Endothelial cell of umbilical vein (primary cell): ENCODE data around the gene ZAR1L. TPM values are rescaled to one million over a fixed set of nuclear protein-coding genes. Genes with fewer than 3 reads are reported as not detected.
A peak's percentile ranks its signal among the peaks of the same experiment; 100 is the strongest.

Experiments
- BruUV-seq: library from RNA; stranded (reverse); fragments of 400-500 nt; replicated peaks from 2 replicates; lab custom pipeline; 2021; lab: Mats Ljungman, UMichigan
- CTCF ChIA-PET: fragments of 300-600, 350-600 bp; sonication (Branson Sonifier 250); formaldehyde crosslinking; loops from one replicate; lab custom pipeline; 2021; ENCODE audit warnings: antibody characterized with exemption, inconsistent platforms; lab: Charles Lee
- POLR2A ChIA-PET: fragments of 300-600, 350-600 bp; sonication (Branson Sonifier 250); formaldehyde crosslinking; loops from one replicate; lab custom pipeline; 2021; ENCODE audit warnings: antibody characterized with exemption, inconsistent platforms; lab: Charles Lee
- DNase-seq: peaks from one replicate; pipeline ENCODE4 v3.0.0-alpha.2; 2011; ENCODE audit warnings: low read depth, low spot score
- FAIRE-seq: peaks from 2 replicates; lab custom pipeline; 2011; peaks lifted over from hg19 to GRCh38; lab: Jason Lieb, UNC
- H2AFZ ChIP-seq: 2 replicates; pipeline ENCODE4 v1.6.0; 2012; ENCODE audit warnings: low read depth, low read length, control low read depth, inconsistent platforms
- H3K27ac ChIP-seq: 2 replicates; pipeline ENCODE4 v1.5.1; 2011; ENCODE audit warnings: low read depth, mild to moderate bottlenecking, control low read depth, low read length, moderate library complexity; ENCODE audit not compliant: insufficient read depth
- H3K27me3 ChIP-seq, 2 experiments: 2 replicates each; pipeline versions ENCODE4 v1.6.0 to v1.6.1; 2011; ENCODE audit warnings: low read length in 2 of 2, mixed read lengths in 1 of 2; ENCODE audit not compliant: control insufficient read depth in 2 of 2, insufficient read depth in 2 of 2
- H3K36me3 ChIP-seq, 2 experiments: 2 replicates in 1 of 2; 3 replicates in 1 of 2; pipeline ENCODE4 v1.5.1; 2011; ENCODE audit warnings: low read length in 2 of 2, mild to moderate bottlenecking in 1 of 2, moderate library complexity in 1 of 2; ENCODE audit not compliant: control insufficient read depth in 2 of 2, insufficient read depth in 2 of 2; ENCODE audit errors: extremely low read depth in 1 of 2
- H3K4me1 ChIP-seq: 3 replicates; pipeline ENCODE4 v1.5.1; 2011; ENCODE audit warnings: mild to moderate bottlenecking, low read length; ENCODE audit not compliant: control insufficient read depth, insufficient read depth; ENCODE audit errors: extremely low read depth
- H3K4me2 ChIP-seq: 2 replicates; pipeline ENCODE4 v1.6.1; 2011; ENCODE audit warnings: low read length, control low read depth, mixed read lengths; ENCODE audit not compliant: insufficient read depth
- H3K4me3 ChIP-seq, 3 experiments: fragments of 200-600 bp in 1 of 3; sonication (generic), shearing (Covaris generic) in 1 of 3; replicated peaks in 1 of 3; 2 replicates each; pipeline ENCODE4 v1.5.1; 2011 to 2016; ENCODE audit warnings: control low read depth in 3 of 3, low read length in 3 of 3, mild to moderate bottlenecking in 2 of 3, inconsistent platforms in 1 of 3, low read depth in 1 of 3, moderate library complexity in 1 of 3; ENCODE audit not compliant: insufficient read depth in 1 of 3
- H3K79me2 ChIP-seq: 2 replicates; pipeline ENCODE4 v1.6.0; 2012; ENCODE audit warnings: low read length, inconsistent platforms; ENCODE audit not compliant: control insufficient read depth, insufficient read depth
- H3K9ac ChIP-seq: replicated peaks from 2 replicates; pipeline ENCODE3; 2011; ENCODE audit warnings: low read length, control low read depth; ENCODE audit not compliant: insufficient read depth; ENCODE audit errors: extremely low read depth
- H3K9me1 ChIP-seq: replicated peaks from 3 replicates; pipeline ENCODE4 v1.6.0; 2011; ENCODE audit warnings: mild to moderate bottlenecking, low read length; ENCODE audit not compliant: control insufficient read depth, insufficient read depth; ENCODE audit errors: extremely low read depth
- H3K9me3 ChIP-seq: replicated peaks from 2 replicates; pipeline ENCODE4 v1.5.1; 2012; ENCODE audit warnings: low read length, inconsistent platforms; ENCODE audit not compliant: control insufficient read depth, insufficient read depth
- H4K20me1 ChIP-seq: replicated peaks from 2 replicates; pipeline ENCODE3; 2011; ENCODE audit warnings: mild to moderate bottlenecking, low read length; ENCODE audit not compliant: control insufficient read depth, insufficient read depth; ENCODE audit errors: extremely low read depth
- EZH2 ChIP-seq: IDR thresholded peaks from 2 replicates; pipeline ENCODE4 v1.6.1; 2012; ENCODE audit warnings: borderline replicate concordance, low read depth, mild to moderate bottlenecking, moderate library complexity, low read length, inconsistent platforms; ENCODE audit not compliant: severe bottlenecking
- FOS ChIP-seq: IDR thresholded peaks from 2 replicates; pipeline ENCODE4 v1.6.1; 2011; ENCODE audit warnings: mild to moderate bottlenecking, low read length, moderate library complexity, borderline replicate concordance; ENCODE audit not compliant: insufficient read depth
- GATA2 ChIP-seq: IDR thresholded peaks from 2 replicates; pipeline ENCODE4 v1.7.0; 2011; ENCODE audit warnings: low read depth, mild to moderate bottlenecking, moderate library complexity, mixed read lengths, low read length; ENCODE audit not compliant: insufficient read length, insufficient read depth
- JUN ChIP-seq: IDR thresholded peaks from 2 replicates; pipeline ENCODE4 v1.6.1; 2011; ENCODE audit warnings: borderline replicate concordance, low read depth; ENCODE audit not compliant: insufficient read length, insufficient read depth
- MAX ChIP-seq: IDR thresholded peaks from 2 replicates; pipeline ENCODE4 v1.6.1; 2011; ENCODE audit not compliant: insufficient read depth, insufficient read length
- MYC ChIP-seq: IDR thresholded peaks from one replicate; pipeline ENCODE4 v1.6.1; 2011; ENCODE audit warnings: mild to moderate bottlenecking, low read depth, low read length
- POLR2A ChIP-seq: IDR thresholded peaks from 2 replicates; pipeline ENCODE4 v1.6.1; 2012; ENCODE audit warnings: low read depth, mild to moderate bottlenecking, control low read depth, low read length
- POLR2AphosphoS5 ChIP-seq: IDR thresholded peaks from 2 replicates; pipeline ENCODE4 v1.6.1; 2012; ENCODE audit warnings: low read depth, mild to moderate bottlenecking, control low read depth, low read length, moderate library complexity; ENCODE audit not compliant: insufficient read depth
- dilution Hi-C: fragments of 300-500 bp; cut with MboI; formaldehyde crosslinking; loops from one replicate; pipeline ENCODE4 v1.15.0; 2019; ENCODE audit warnings: low sequenced_read_pairs; ENCODE audit not compliant: extremely low pct_ligation_motif_present
- intact Hi-C: fragments of 100-400 bp; cut with micrococcal nuclease; formaldehyde crosslinking; loops from one replicate; pipeline ENCODE4 v1.10.0; 2022
- polyA plus RNA-seq, 4 experiments: library from polyadenylated mRNA; depleted of rRNA in 3 of 4; stranded (reverse) in 3 of 4; unstranded in 1 of 4; fragments of >200 nt; gene quantifications; 2 replicates each; pipeline versions ENCODE4 v1.2.1 to v1.2.3, GENCODE V29; 2011 to 2012; ENCODE audit warnings: missing spikeins in 1 of 4
- total RNA-seq: library from RNA; stranded (reverse); gene quantifications from 2 replicates; pipeline ENCODE4 v1.2.3, GENCODE V29; 2021

ZAR1L gene
- total and polyA plus RNA-seq, 2 donors (not counting 3 experiments of a cell fraction or from before 2014, with no cell fraction given) = not detected

GRCh38 chr13:32254416-32254815, 60.7 kb downstream of the ZAR1L start:
- FAIRE-seq (no peak), DNase-seq (peak; percentile 46)
- Histone ChIP-seq H3K9ac (peak overlapping the region; percentile 54), H3K4me1 (peaks cover 33% of the 10 kb centered on the region), H3K9me1 (no peaks in the 10 kb centered on the region), H4K20me1 (no peaks in the 10 kb centered on the region), H3K27me3 (no peaks in the 10 kb centered on the region), H3K4me3 (peak overlapping the region in 1 of 3 experiments; percentile 65), H2AFZ (peak overlapping the region; percentile 90), H3K27ac (peak overlapping the region; percentile 58), H3K36me3 (no peaks in the 10 kb centered on the region), H3K79me2 (no peaks in the 10 kb centered on the region), H3K4me2 (peak overlapping the region; percentile 89), H3K9me3 (no peaks in the 10 kb centered on the region)
- dilution Hi-C loops (no loop called here), intact Hi-C loops (loop anchor here (2.0 kb wide), 1 partner anchor 284 kb away; the partner anchor contains the start of gene N4BP2L2)
- ChIA-PET CTCF (interaction anchor here (0.8 to 3.1 kb wide), 8 partner anchors 8 to 223 kb away, joined by 3 to 41 read pairs (median 6); partner anchors contain the start of genes BRCA2, FRY and ZAR1L), POLR2A (interaction anchor here (1.5 to 1.9 kb wide), 2 partner anchors 16 to 61 kb away, joined by 4 to 5 read pairs; partner anchors contain the start of genes BRCA2 and ZAR1L)
- BruUV-seq = TSS peak; percentile 59
- TF ChIP-seq POLR2A (no peak), JUN (no peak), GATA2 (no peak), MAX (no peak), MYC (no peak), EZH2 (no peak), FOS (no peak), POLR2AphosphoS5 (no peak)
